Gastrocnemius medialis (tissue), 4 donors: ENCODE results near the gene ADAMTSL1.

ENCODE experiments used
- POLR2A ChIP-seq, 2 donors: fragments of 450-650 bp; IDR thresholded peaks; one replicate each; pipeline ENCODE4 v1.6.1; 2017; ENCODE audit warnings: antibody characterized with exemption in 2 of 2, mild to moderate bottlenecking in 2 of 2, moderate library complexity in 2 of 2
- TF ChIP-seq, protein P1 (sequence below), 5 experiments: fragments of 450-650 bp in 3 of 5; fragments of 200-600 bp in 2 of 5; sonication (generic) in 2 of 5; IDR thresholded peaks in 4 of 5; conservative IDR thresholded peaks in 1 of 5; 1 replicate in 4 of 5; 2 replicates in 1 of 5; pipeline ENCODE4 v1.5.1; 2016 to 2019; ENCODE audit warnings: antibody characterized with exemption in 5 of 5, mild to moderate bottlenecking in 3 of 5, moderate library complexity in 3 of 5

DNA sequence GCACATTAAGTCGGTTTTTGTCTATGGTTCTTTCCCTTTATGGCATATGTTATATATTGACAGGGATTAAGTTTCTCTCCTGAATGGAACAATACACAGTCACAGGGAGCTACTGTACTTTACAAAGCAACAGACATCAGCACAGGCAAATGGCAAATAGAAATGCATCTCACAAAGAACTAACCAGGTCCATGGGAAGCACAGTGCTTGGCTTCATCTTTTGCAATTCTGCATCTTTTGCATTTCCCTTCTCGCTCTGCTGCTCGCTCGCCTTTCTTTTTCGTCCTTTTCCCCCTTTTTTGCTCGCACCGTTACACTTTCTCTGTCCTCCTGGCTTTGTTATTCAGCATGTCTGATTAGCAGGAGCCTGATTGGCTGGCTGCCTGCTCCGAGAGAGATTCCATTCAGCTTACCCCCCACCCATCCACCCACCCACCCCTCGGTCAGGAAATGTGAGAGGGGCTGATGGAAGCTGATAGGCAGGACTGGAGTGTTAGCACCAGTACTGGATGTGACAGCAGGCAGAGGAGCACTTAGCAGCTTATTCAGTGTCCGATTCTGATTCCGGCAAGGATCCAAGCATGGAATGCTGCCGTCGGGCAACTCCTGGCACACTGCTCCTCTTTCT is at the start of gene ADAMTSL1:
- TF ChIP-seq, protein P1, sequence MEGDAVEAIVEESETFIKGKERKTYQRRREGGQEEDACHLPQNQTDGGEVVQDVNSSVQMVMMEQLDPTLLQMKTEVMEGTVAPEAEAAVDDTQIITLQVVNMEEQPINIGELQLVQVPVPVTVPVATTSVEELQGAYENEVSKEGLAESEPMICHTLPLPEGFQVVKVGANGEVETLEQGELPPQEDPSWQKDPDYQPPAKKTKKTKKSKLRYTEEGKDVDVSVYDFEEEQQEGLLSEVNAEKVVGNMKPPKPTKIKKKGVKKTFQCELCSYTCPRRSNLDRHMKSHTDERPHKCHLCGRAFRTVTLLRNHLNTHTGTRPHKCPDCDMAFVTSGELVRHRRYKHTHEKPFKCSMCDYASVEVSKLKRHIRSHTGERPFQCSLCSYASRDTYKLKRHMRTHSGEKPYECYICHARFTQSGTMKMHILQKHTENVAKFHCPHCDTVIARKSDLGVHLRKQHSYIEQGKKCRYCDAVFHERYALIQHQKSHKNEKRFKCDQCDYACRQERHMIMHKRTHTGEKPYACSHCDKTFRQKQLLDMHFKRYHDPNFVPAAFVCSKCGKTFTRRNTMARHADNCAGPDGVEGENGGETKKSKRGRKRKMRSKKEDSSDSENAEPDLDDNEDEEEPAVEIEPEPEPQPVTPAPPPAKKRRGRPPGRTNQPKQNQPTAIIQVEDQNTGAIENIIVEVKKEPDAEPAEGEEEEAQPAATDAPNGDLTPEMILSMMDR (IDR thresholded peaks at IDR 0.05 in 4 of 5, conservative IDR thresholded peaks at IDR 0.05 in 1 of 5) = no peak
- no peak for TF ChIP-seq POLR2A (IDR thresholded peaks at IDR 0.05)
